ENCODE data around the gene GRIK4. TPM values are rescaled to one million over a fixed set of nuclear protein-coding genes. Genes with fewer than 3 reads are reported as not detected.
"Not testable (repeated sequence)": the region's sequence is repeated elsewhere in the genome, so short reads cannot be mapped to it uniquely, and the experiment has no call there.

The GRIK4 gene
- total RNA-seq, 1 donor from 2014 or later: 4.5 TPM

GRCh38 chr11:120781486-120782120 lies 270.1 kb downstream of the GRIK4 start:
- no peak overlapping the region for H3K27ac Mint-ChIP-seq (ENCODE audit: unreplicated experiment)
- H3K36me3 Mint-ChIP-seq (ENCODE audit: low read depth, unreplicated experiment): no peaks in the 10 kb centered on the region
- TF ChIP-seq CTCF (IDR thresholded peaks at IDR 0.05; ENCODE audit: unreplicated experiment): no peak
- H3K27me3 Mint-ChIP-seq (ENCODE audit: unreplicated experiment): no peaks in the 10 kb centered on the region
- peaks cover 19% of the 10 kb centered on the region for H3K4me1 Mint-ChIP-seq (ENCODE audit: unreplicated experiment)
- DNase-seq (ENCODE audit: low spot score): no peak
- H3K9me3 Mint-ChIP-seq (ENCODE audit: unreplicated experiment): no peaks in the 10 kb centered on the region
- H3K4me3 Mint-ChIP-seq (ENCODE audit: unreplicated experiment): no peak overlapping the region

GRCh38 chr11:120784566-120785251 lies 273.2 kb downstream of the GRIK4 start:
- TF ChIP-seq CTCF (IDR thresholded peaks at IDR 0.05; ENCODE audit: unreplicated experiment): no peak
- H3K9me3 Mint-ChIP-seq (ENCODE audit: unreplicated experiment): no peaks in the 10 kb centered on the region
- H3K36me3 Mint-ChIP-seq (ENCODE audit: low read depth, unreplicated experiment): no peaks in the 10 kb centered on the region
- peaks cover 19% of the 10 kb centered on the region for H3K4me1 Mint-ChIP-seq (ENCODE audit: unreplicated experiment)
- no peak overlapping the region for H3K4me3 Mint-ChIP-seq (ENCODE audit: unreplicated experiment)
- H3K27me3 Mint-ChIP-seq (ENCODE audit: unreplicated experiment): no peaks in the 10 kb centered on the region
- H3K27ac Mint-ChIP-seq (ENCODE audit: unreplicated experiment): no peak overlapping the region
- DNase-seq (ENCODE audit: low spot score): no peak

- H3K36me3 Mint-ChIP-seq (ENCODE audit: low read depth, unreplicated experiment): no peaks in the 10 kb centered on the region
- no peaks in the 10 kb centered on the region for H3K27me3 Mint-ChIP-seq (ENCODE audit: unreplicated experiment)
- H3K4me1 Mint-ChIP-seq (ENCODE audit: unreplicated experiment): peaks cover 19% of the 10 kb centered on the region
- H3K27ac Mint-ChIP-seq (ENCODE audit: unreplicated experiment): no peak overlapping the region
- no peak overlapping the region for H3K4me3 Mint-ChIP-seq (ENCODE audit: unreplicated experiment)
- no peak for TF ChIP-seq CTCF (IDR thresholded peaks at IDR 0.05; ENCODE audit: unreplicated experiment)
- no peak for DNase-seq (ENCODE audit: low spot score)
- H3K9me3 Mint-ChIP-seq (ENCODE audit: unreplicated experiment): no peaks in the 10 kb centered on the region
Observed at GRCh38 chr11:120785576-120785975, 274.0 kb downstream of the GRIK4 start.

GRCh38 chr11:120786206-120786735 lies 274.7 kb downstream of the GRIK4 start:
- DNase-seq (ENCODE audit: low spot score): no peak
- Mint-ChIP-seq H3K4me1 (ENCODE audit: unreplicated experiment) (peaks cover 19% of the 10 kb centered on the region), H3K27ac (ENCODE audit: unreplicated experiment) (no peak overlapping the region), H3K27me3 (ENCODE audit: unreplicated experiment) (no peaks in the 10 kb centered on the region), H3K4me3 (ENCODE audit: unreplicated experiment) (no peak overlapping the region), H3K36me3 (ENCODE audit: low read depth, unreplicated experiment) (no peaks in the 10 kb centered on the region), H3K9me3 (ENCODE audit: unreplicated experiment) (no peaks in the 10 kb centered on the region)
- TF ChIP-seq CTCF (IDR thresholded peaks at IDR 0.05; ENCODE audit: unreplicated experiment): no peak

GRCh38 chr11:120787224-120787623 lies 275.7 kb downstream of the GRIK4 start:
- DNase-seq (ENCODE audit: low spot score); H3K27ac Mint-ChIP-seq (ENCODE audit: unreplicated experiment); H3K36me3 Mint-ChIP-seq (ENCODE audit: low read depth, unreplicated experiment); H3K27me3 Mint-ChIP-seq (ENCODE audit: unreplicated experiment); H3K4me3 Mint-ChIP-seq (ENCODE audit: unreplicated experiment); H3K9me3 Mint-ChIP-seq (ENCODE audit: unreplicated experiment): not testable (repeated sequence)
- H3K4me1 Mint-ChIP-seq (ENCODE audit: unreplicated experiment): peaks cover 15% of the 10 kb centered on the region
